Thoracic aorta (tissue), 2 donors: ENCODE results near the gene MAMSTR. TPM values are rescaled to one million over a fixed set of nuclear protein-coding genes. Genes with fewer than 3 reads are reported as not detected.
"Not testable (repeated sequence)": the region's sequence is repeated elsewhere in the genome, so short reads cannot be mapped to it uniquely, and the experiment has no call there.

Experiments used
- ATAC-seq: fragments of 150-250 bp; one replicate; pipeline ENCODE4 v1.8.0; 2017; ENCODE audit warnings: low read depth; ENCODE audit not compliant: insufficient number of reproducible peaks, low FRiP score
- DNase-seq: peaks from one replicate; pipeline ENCODE4 v3.0.0-alpha.2; 2020; ENCODE audit warnings: low spot score
- H3K27ac ChIP-seq, 2 donors: fragments of 200-600 bp; sonication (generic); 1 replicate in 1 of 2; 2 replicates in 1 of 2; pipeline ENCODE4 v1.5.1; 2016; ENCODE audit warnings: mild to moderate bottlenecking in 2 of 2, moderate library complexity in 2 of 2
- H3K27me3 ChIP-seq: fragments of 200-600 bp; sonication (generic); replicated peaks from 2 replicates; pipeline ENCODE4 v1.6.0; 2016; ENCODE audit warnings: mild to moderate bottlenecking; ENCODE audit not compliant: insufficient read depth
- H3K36me3 ChIP-seq: fragments of 200-600 bp; sonication (generic); one replicate; pipeline ENCODE4 v1.5.1; 2016
- H3K4me1 ChIP-seq, 2 donors: fragments of 200-600 bp; sonication (generic); 1 replicate in 1 of 2; 2 replicates in 1 of 2; pipeline versions ENCODE4 v1.5.1 to v1.6.0; 2016; ENCODE audit warnings: low read depth in 2 of 2, mild to moderate bottlenecking in 1 of 2; ENCODE audit not compliant: control insufficient read depth in 1 of 2
- H3K4me3 ChIP-seq: fragments of 200-600 bp; sonication (generic); 2 replicates; pipeline ENCODE4 v1.5.1; 2016; ENCODE audit warnings: mild to moderate bottlenecking
- H3K9me3 ChIP-seq: fragments of 200-600 bp; sonication (generic); 2 replicates; pipeline ENCODE4 v1.5.1; 2016
- total RNA-seq, 2 donors: library from RNA; depleted of rRNA; stranded (reverse); fragments of >200 nt; gene quantifications; one replicate each; pipeline versions ENCODE4 v1.1.0 to v1.2.3, GENCODE V29; 2016
- TF ChIP-seq, protein P1 (sequence below): fragments of 200-600 bp; sonication (generic); IDR thresholded peaks from one replicate; pipeline ENCODE4 v1.5.1; 2019; ENCODE audit warnings: antibody characterized with exemption

MAMSTR gene
- total RNA-seq, 2 donors from 2014 or later: not detected

DNA sequence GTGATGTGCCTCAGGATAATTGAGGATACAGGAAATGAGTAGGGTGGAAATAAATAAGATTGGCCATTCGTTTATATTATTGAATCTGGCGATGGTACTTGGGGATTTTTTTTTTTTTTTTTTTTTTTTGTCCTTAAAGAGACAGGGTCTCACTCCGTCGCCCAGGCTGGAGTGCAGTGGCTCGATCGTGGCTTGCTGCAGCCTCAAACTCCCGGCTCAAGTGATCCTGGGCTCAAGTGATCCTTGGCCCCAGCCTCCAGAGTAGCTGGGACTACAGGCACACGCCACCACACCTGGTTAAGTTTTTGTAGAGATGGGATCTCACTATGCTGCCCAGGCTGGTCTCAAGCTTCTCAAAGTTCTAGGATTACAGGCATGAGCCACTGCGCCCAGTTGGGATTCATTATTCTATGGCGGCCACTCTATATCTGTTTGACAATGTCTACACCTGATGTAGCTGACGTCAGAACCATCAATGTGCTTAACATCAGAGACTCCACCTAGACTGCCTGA is 2.7 kb upstream of the MAMSTR start:
- no peaks in the 10 kb centered on the region for H3K27me3 ChIP-seq
- H3K4me1 ChIP-seq: peaks cover 0 to 30% of the 10 kb centered on the region in 2 donors
- DNase-seq: no peak
- H3K36me3 ChIP-seq: no peaks in the 10 kb centered on the region
- H3K4me3 ChIP-seq: no peak overlapping the region
- H3K27ac ChIP-seq: no peak overlapping the region
- TF ChIP-seq, protein P1, sequence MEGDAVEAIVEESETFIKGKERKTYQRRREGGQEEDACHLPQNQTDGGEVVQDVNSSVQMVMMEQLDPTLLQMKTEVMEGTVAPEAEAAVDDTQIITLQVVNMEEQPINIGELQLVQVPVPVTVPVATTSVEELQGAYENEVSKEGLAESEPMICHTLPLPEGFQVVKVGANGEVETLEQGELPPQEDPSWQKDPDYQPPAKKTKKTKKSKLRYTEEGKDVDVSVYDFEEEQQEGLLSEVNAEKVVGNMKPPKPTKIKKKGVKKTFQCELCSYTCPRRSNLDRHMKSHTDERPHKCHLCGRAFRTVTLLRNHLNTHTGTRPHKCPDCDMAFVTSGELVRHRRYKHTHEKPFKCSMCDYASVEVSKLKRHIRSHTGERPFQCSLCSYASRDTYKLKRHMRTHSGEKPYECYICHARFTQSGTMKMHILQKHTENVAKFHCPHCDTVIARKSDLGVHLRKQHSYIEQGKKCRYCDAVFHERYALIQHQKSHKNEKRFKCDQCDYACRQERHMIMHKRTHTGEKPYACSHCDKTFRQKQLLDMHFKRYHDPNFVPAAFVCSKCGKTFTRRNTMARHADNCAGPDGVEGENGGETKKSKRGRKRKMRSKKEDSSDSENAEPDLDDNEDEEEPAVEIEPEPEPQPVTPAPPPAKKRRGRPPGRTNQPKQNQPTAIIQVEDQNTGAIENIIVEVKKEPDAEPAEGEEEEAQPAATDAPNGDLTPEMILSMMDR: no peak
- no peak for ATAC-seq
- H3K9me3 ChIP-seq: no peaks in the 10 kb centered on the region

DNA sequence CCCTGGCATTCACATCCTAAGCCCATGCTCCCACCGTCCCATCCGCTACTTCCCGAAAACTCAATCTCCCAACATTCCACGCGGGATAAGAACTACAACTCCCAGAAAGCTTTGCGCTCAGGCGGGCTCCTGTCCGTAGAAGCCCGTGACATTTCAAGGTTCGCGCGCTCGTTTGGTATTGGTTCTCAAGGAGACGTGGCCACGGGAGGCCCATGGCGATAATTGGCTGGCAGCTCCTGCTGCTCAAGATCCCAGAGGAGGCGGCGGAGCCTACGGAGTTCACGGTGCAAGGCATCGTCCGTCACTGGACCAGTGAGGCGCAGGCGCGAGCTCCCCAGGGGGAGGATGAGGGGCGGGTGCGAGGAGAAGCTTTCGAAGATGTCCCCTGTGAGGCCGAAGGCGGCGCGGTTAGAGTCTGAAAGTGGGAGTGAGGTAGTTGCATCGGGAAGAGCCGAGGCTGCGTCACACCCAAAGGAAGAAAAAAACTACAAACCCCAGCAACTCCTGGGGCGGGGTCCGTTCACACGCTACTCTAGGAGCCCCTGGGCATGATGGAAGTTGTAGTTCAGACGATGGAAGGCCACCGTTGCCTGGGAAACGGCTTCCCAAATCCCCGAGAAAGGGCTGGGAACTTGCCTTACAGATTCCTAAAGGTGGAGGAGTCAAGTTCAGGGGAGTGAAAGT is 1.2 kb upstream of the MAMSTR start:
- Histone ChIP-seq H3K27ac (peak overlapping the region; percentile 82 to 92), H3K9me3 (no peaks in the 10 kb centered on the region), H3K4me3 (peak overlapping the region; percentile 73), H3K27me3 (no peaks in the 10 kb centered on the region), H3K36me3 (no peaks in the 10 kb centered on the region), H3K4me1 (peaks cover 4 to 44% of the 10 kb centered on the region in 2 donors)
- peak; percentile 100 for DNase-seq
- ATAC-seq: peak; percentile 84
- TF ChIP-seq, protein P1: no peak

GRCh38 chr19:48720251-48720612 is 707 bp upstream of the MAMSTR start:
- Histone ChIP-seq H3K27ac (peak overlapping the region in 1 of 2 donors; percentile 82), H3K9me3 (no peaks in the 10 kb centered on the region), H3K4me3 (peak overlapping the region; percentile 73), H3K27me3 (no peaks in the 10 kb centered on the region), H3K4me1 (peaks cover 4 to 49% of the 10 kb centered on the region in 2 donors), H3K36me3 (no peaks in the 10 kb centered on the region)
- DNase-seq: no peak
- TF ChIP-seq, protein P1: no peak
- no peak for ATAC-seq

DNA sequence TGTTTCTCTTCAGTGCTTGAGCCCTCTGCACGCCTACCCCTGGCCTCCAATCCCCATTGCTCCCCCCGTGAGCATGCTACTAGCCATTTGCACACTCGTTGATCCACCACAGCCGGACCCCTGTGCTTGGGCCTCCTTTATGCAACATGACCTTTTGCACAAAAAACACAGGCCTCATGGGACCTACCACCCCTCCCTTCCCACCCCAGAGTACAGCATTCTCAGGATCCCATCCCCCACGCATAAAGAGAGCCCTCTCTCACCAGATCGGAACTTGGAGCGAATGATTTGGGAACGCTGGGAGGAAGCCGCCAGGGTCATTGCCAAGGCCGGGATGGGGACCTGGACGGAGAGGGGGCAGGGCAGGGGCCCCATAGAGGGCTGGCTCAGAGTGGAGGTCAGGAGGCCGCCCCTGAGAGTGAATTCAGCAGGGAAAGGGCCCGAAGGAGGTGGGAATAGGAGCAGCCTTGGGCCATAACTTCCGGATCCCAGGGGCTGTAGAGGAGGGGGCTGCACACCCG is 754 bp downstream of the MAMSTR start:
- H3K27me3 ChIP-seq: no peaks in the 10 kb centered on the region
- no peaks in the 10 kb centered on the region for H3K36me3 ChIP-seq
- no peak for ATAC-seq
- H3K4me3 ChIP-seq: no peak overlapping the region
- TF ChIP-seq, protein P1: no peak
- H3K9me3 ChIP-seq: no peaks in the 10 kb centered on the region
- H3K27ac ChIP-seq: no peak overlapping the region
- DNase-seq: no peak
- H3K4me1 ChIP-seq: peaks cover 8 to 49% of the 10 kb centered on the region in 2 donors

DNA sequence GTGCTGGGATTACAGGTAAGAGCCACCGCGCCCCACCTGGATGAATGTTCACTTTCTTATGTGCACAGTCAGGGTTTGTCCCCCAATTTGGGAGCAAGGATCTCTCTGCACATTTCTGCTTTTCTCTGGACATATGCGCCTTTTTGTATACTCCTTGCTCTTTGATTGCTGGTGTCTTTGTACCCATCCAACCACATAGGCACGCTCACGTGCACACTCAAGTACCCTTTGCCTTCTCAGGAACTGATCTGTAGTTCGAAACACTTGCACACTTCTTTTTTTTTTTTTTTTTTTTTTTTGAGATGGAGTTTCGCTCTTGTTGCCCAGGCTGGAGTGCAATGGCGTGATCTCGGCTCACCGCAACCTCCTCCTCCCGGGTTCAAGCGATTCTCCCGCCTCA is 1.4 kb downstream of the MAMSTR start:
- not testable (repeated sequence) for ATAC-seq, DNase-seq, H3K4me3 ChIP-seq, H3K27ac ChIP-seq, H3K9me3 ChIP-seq, H3K36me3 ChIP-seq, H3K27me3 ChIP-seq
- H3K4me1 ChIP-seq: peaks cover 8 to 55% of the 10 kb centered on the region in 2 donors
